A673 (cell line): Measurements from ENCODE around the gene NGEF.

Source experiments
- EZH2 ChIP-seq: fragments of 200-600 bp; sonication (generic); IDR thresholded peaks from 2 replicates; pipeline ENCODE4 v1.6.1; 2017; ENCODE audit warnings: borderline replicate concordance, low read depth, mild to moderate bottlenecking, mixed read lengths, antibody characterized with exemption, low read length; ENCODE audit not compliant: poor library complexity, severe bottlenecking
- TF ChIP-seq, protein P1 (sequence below): fragments of 300-800, 200-600 bp; sonication (generic); conservative IDR thresholded peaks from 2 replicates; pipeline ENCODE4 v1.5.1; 2017; ENCODE audit warnings: low read depth, mild to moderate bottlenecking, antibody characterized with exemption, low read length, moderate library complexity, mixed read lengths

DNA sequence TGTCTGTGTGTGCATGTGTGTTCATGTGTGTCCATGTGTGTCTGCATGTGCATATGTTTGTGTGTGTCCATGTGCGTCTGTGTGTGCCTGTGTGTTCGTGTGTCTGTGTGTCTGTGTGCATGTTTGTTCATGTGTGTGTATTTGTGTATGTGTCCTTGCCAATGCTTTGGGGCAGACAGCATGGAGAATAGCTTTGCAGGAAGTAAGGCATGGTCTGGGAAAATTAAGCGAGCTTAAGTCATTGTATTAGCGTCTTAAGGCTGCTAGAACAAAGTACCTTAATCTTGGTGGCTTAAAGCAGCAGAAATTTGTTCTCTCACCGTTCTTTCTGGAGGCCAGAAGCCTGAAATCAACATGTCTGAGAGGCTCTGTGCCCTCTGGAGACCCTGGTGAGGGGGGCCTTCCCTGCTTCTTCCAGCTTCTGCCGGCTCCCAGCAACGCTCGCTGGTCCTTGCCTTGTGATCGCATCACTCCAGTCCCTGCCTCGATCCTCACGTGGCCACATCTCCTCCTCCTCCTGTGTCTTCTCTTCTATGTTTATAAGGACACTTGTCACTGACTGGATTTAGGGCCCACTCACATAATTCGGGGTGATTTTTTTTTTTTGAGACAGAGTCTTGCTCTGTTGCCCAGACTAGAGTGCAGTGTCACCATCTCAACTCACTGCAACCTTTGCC, 23.2 kb upstream of the NGEF start:
- TF ChIP-seq, protein P1, sequence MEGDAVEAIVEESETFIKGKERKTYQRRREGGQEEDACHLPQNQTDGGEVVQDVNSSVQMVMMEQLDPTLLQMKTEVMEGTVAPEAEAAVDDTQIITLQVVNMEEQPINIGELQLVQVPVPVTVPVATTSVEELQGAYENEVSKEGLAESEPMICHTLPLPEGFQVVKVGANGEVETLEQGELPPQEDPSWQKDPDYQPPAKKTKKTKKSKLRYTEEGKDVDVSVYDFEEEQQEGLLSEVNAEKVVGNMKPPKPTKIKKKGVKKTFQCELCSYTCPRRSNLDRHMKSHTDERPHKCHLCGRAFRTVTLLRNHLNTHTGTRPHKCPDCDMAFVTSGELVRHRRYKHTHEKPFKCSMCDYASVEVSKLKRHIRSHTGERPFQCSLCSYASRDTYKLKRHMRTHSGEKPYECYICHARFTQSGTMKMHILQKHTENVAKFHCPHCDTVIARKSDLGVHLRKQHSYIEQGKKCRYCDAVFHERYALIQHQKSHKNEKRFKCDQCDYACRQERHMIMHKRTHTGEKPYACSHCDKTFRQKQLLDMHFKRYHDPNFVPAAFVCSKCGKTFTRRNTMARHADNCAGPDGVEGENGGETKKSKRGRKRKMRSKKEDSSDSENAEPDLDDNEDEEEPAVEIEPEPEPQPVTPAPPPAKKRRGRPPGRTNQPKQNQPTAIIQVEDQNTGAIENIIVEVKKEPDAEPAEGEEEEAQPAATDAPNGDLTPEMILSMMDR: no peak
- no peak for TF ChIP-seq EZH2
